B cell (primary cell): ENCODE data around the gene N4BP2L2.

Experiments used
- CTCF ChIP-seq: fragments of 200-600 bp; IDR thresholded peaks from one replicate; pipeline ENCODE4 v1.8.0; 2022; ENCODE audit warnings: antibody characterized with exemption, mild to moderate bottlenecking
- EZH2 ChIP-seq: IDR thresholded peaks from 2 replicates; pipeline ENCODE4 v1.6.1; 2012; ENCODE audit warnings: borderline replicate concordance, low read depth, mild to moderate bottlenecking, moderate library complexity, low read length; ENCODE audit not compliant: insufficient read depth, poor library complexity, severe bottlenecking

- TF ChIP-seq CTCF (no peak), EZH2 (no peak)
These were observed 108.4 kb downstream of the N4BP2L2 start for GRCh38 chr13:32430018-32430747.
